Vagina (tissue), 2 donors: Measurements from ENCODE around the gene FLNA.

ENCODE experiments used
- CTCF ChIP-seq, 3 experiments: fragments of 450-650 bp in 2 of 3; fragments of 200-600 bp in 1 of 3; sonication (generic) in 1 of 3; IDR thresholded peaks; one replicate each; pipeline ENCODE4 v1.5.1; 2017 to 2019; ENCODE audit warnings: antibody characterized with exemption in 3 of 3, mild to moderate bottlenecking in 2 of 3, moderate library complexity in 2 of 3
- POLR2A ChIP-seq, 2 donors: fragments of 450-650 bp; IDR thresholded peaks; one replicate each; pipeline ENCODE4 v1.6.1; 2017; ENCODE audit warnings: antibody characterized with exemption in 2 of 2, mild to moderate bottlenecking in 2 of 2, moderate library complexity in 2 of 2
- POLR2AphosphoS5 ChIP-seq, 2 donors: sonication (generic); formaldehyde crosslinking; IDR thresholded peaks; one replicate each; pipeline ENCODE4 v1.9.0; 2017; ENCODE audit warnings: antibody characterized with exemption in 2 of 2, mild to moderate bottlenecking in 2 of 2, low read depth in 1 of 2; ENCODE audit not compliant: insufficient read depth in 1 of 2

GRCh38 chrX:154333116-154333515, 41.3 kb downstream of the FLNA start:
- no peak for TF ChIP-seq POLR2A (IDR thresholded peaks at IDR 0.05)
- TF ChIP-seq CTCF (IDR thresholded peaks at IDR 0.05), result no peak
- TF ChIP-seq POLR2AphosphoS5 (IDR thresholded peaks at IDR 0.05; ENCODE audit: insufficient read depth in 1 of 2, low read depth in 1 of 2), result no peak
